EL (cell line): ENCODE results near the gene SLC8A3.

Experiments used
- DNase-seq: peaks from one replicate; pipeline ENCODE4 v3.0.0-alpha.2; 2016

Gene SLC8A3

GRCh38 chr14:70020352-70021170, 168.2 kb downstream of the SLC8A3 start:
- no peak for DNase-seq

DNA sequence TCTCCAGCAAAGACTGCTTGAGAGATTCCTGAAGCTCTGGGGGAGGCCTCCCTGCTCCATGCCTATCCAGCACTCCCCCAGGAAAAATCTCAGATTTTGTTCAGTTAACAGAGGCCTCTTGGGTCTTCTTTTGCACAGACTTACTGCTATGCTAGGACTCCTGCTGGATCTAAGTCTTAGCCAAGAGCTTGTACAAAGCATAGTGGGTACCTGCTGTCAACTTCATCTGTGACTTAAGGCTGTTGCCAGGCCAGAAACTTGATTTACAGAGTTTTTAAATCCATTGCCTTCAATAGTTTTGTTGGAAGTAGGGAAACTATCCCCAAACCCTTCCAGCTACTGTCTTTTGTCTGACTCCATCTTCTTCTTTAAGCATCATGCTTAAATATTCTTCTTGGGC, 169.1 kb downstream of the SLC8A3 start:
- DNase-seq, result no peak

- no peak for DNase-seq
Observed at GRCh38 chr14:70018713-70019211, 170.0 kb downstream of the SLC8A3 start.

DNA sequence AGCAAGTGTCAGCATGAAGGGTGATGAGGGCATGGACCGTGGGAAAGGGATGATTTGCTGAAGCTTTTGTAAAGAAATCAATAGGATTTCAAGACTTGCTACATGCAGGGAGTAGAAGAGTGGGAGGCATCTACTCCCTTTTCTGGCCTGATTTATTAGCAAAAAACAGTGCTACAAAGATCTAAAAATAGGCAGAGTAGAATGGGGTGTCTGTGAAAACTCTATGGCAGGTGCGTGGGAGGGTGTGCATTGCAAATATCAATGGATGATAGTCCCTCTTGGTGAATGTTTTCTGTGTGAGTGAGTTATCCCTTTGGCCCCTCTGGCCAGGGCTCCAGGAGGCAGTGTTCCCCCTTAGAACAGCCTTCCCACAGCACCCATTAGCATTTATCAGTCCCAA, 170.5 kb downstream of the SLC8A3 start:
- no peak for DNase-seq

DNA sequence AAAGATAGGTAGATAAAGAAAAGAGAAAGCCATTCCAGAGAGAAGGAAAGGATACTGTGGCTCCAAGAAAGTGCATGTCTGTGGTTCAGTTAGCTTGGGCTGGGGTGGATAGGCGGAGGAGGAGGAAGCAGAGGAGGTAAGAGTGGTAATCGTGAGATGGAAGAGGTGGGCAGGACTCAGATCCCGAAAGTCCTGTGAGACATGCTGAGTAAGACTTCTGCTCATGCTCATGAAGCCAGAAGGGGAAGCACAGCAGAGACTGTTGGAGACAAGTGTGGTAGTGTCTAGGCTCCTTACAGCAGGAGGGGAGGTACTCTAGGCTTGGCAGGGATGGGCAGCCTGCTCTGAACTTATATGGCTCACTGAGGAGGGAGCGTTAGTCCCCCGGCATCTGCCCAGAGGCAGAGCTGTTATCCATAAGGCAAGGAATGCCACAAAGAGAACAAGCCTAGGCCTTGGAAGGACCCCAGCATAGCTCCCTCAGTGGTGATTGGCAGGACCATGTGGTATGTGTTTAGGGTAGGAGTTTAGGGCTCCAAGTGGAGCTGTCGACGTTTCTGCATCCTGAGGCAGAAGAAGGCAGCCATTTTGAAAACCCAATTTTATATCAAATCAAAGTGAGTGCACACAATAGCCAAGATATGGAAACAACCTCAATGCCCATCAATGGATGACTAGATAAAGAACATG, 174.2 kb downstream of the SLC8A3 start:
- DNase-seq, result no peak

DNA sequence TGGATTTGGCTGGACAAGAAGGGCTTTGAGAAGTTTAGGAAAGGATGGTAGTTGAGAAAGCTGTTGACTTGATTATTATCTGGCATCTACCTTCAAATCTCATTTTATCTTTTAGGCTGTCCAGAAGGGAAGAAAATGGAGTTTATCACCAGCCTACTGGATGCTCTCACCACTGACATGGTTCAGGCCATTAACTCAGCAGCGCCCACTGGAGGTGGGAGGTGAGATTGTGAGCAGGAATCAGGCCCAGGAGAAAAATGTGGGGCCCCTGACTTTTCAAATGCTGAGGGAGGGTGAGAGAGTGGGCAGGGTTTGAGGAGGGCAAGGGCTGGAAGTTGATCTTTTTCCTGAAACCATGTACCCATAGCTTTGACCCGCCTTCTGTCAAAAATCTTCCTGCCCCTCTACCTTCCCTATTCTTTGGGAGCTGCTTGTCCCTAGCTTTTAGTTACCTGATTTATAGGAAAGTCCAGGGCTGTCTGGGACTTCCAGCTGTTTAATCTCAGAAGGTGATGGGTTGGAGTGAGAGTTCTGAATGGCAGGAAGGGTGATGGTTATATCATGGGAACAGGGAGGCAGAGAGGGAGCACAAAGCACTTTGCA, 175.4 kb downstream of the SLC8A3 start:
- DNase-seq, result peak; percentile 17

- no peak for DNase-seq
Observed at GRCh38 chr14:70011708-70012107, 177.0 kb downstream of the SLC8A3 start.

DNA sequence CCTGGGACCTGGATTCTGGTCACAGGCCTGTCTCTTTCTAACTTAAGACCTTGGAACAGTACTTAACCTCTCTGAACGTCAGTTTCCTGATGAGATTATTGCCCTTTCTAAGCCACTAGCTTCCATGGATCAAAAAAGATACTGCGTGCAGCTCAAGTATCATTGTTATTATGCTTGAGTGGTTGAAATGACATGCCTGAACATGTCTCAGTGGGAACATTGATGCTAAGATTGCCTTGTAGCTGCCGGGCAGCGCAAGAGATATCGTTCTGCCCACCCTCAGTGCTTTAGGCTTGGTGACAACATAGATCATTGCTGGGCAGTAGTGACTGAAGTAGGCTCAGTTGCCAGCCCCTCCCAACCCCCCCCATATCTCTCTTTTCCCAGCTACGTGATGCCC, 177.7 kb downstream of the SLC8A3 start:
- no peak for DNase-seq

GRCh38 chr14:70009961-70010360, 178.8 kb downstream of the SLC8A3 start:
- DNase-seq, result no peak

DNA sequence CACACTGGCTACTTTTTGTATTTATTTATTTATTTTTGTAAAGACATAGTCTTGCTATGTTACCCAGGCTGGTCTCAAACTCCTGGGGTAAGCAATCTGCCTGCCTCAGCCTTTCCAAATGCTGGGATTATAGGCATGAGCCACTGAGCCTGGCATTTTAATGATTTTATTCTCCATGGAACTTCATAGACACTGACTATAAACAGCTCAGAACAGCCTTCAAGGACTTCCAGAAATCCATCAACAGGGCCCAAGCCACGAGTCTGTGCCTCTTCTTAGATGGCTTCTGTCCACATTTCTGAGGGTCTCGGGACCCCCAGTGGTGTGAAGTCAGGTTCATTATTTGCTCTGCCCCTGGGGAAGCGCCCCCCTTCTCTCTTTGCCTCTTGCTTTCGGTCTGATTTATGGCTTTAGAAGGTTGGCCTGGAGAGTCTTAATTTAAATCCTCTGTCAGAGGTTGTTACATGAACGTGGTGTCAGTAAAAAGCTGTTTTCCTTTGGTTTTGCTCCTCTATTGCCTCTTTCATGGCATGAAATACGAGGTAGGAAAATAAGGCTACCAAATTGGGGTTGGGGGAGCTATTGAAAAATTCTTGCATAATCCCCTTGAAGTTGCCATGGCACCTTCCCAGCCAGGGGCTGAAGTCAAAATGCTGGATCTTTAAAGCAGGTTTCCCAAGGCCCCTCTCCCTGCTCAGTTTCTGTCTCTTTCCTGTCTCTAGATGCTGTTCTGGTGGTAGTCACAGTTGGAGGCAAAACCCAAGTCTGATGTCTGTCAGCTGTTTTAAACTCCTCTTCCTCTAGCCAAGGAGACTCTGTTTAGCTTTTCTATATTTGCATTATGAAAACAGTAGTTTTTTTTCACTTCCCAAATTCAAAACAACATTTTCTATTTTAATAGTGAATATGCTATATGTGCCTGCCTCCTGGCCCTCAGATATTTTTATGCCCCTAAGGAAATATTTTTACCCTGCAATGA, 180.2 kb downstream of the SLC8A3 start:
- DNase-seq, result no peak

- DNase-seq, result no peak
Observed at GRCh38 chr14:70006699-70007098, 182.1 kb downstream of the SLC8A3 start.

DNA sequence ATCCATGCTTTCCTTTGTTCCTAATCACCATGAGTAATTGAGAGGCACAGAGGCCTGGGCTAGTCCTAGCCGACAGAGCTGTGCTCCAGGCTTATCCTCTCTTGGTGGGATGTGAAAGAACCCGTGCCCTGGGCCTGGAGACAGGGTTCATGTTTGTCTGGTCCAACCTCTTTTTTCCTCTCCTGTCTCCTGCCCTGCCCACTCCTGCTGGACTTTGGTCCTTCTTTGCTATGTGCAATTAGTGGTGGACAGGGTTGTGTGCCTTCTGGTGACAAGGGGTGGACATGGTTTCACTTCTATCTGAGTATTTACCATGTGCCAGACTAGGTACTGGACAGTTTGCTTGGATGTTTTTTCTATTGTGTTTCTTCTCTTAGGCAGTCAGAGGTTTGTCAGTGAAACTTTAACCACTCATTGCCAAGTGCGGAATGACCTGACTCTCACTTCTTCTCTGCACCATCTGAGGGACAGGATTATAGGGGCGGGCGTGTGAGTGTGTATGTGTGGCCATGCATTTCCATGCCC, 183.4 kb downstream of the SLC8A3 start:
- no peak for DNase-seq

DNA sequence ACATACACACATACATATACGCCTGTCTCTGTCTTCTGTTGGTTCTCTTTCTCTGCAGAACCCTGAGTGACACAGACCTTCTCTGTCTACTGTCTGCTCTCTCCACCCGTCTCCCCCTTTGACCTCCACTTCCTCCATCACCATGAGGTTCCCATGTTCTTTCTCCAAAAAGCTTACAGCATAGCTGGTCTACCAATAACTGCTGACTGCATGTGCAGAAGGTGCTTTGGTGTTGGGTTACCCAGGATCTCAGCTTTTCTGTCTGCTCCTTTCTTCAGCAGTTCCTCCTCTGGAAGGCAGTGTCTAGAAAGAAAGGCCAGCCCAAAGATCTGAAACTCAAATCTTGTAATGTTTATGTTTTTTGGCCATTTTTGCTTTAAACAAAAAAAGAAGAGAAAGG, 184.0 kb downstream of the SLC8A3 start:
- DNase-seq, result no peak

DNA sequence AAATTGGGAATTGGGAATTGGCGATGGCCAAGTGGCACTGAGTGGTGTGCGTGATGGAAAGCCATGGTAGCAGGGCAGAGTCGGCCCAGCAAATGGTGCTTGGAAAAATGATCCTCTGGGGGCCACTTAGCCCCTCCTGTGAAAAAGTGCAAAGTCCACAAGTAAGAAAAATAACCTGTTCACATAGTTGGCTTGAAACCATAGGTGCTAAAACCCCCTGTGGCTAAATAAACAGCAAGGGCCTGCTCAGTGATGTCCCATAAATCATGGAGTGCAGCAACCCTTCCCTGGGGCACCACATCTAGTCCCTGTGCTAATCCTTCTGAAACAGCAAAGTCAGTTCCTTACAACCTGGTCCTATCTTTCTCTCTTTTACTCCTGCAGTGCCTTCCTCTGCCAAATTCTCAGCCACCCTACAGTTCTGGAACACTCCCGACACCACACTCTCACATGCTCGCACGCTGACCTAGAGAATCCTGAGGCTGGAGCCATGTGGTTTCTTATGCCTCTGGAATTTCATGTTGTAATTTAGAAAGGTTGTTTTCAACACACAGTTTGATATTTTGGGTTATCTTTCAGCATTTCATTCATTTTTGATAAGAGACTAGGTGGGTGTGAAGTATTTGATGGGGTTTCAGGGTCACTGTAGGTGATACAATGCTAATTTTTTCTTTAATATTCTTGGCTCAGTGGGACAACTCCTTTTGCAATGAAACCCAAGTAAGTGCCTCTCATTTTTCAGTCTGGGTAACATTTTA, 186.0 kb downstream of the SLC8A3 start:
- no peak for DNase-seq

- no peak for DNase-seq
Observed at GRCh38 chr14:70000601-70001000, 188.2 kb downstream of the SLC8A3 start.

- peak; percentile 29 for DNase-seq
Observed at GRCh38 chr14:69999261-69999674, 189.5 kb downstream of the SLC8A3 start.

DNA sequence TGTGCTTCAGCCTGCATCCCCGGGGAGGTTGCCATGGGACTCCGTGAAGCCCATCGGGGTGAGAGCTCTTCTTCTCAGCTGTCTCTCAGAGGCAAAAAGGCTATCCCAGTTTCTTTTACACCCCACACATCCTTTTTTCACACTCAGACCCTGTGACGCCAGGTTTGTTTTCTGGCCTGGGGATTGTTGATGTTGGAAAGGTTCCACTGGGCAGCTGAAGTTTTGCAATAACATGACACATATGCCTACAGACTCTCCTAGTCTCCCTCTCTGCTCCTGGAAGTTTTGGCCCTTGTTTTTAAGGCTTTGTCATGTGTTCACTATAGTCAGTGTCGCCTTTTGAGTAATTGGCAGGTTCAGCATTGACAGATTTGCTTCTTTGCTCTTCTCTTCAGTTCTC, 190.9 kb downstream of the SLC8A3 start:
- peak; percentile 13 for DNase-seq

DNA sequence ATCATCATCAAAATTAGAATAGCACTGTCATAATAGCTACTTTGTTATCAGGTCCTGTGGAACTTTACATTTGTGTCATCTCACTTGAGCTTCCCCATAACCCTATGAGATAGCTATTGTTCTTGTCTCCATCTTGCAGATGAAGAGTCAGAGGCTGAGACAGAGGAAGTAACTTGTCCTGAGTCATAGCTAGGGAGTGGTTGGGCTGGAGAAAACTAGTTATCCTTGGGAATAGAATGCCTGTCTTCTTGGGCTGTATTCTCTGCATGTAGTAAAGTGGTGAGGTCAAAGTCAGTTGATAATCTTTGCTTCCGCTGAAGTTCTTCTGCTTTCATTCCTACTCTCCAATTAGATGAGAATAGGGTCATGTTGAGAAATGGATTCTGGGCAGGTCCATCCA, 192.5 kb downstream of the SLC8A3 start:
- no peak for DNase-seq
